GM19238 (cell line): Measurements from ENCODE around the gene CDK5RAP2.
"Not testable (repeated sequence)": the region's sequence is repeated elsewhere in the genome, so short reads cannot be mapped to it uniquely, and the experiment has no call there.

ENCODE experiments used
- DNase-seq: peaks from one replicate; pipeline ENCODE4 v3.0.0; 2011; ENCODE audit warnings: low spot score; ENCODE audit not compliant: insufficient read length

The CDK5RAP2 gene

DNA sequence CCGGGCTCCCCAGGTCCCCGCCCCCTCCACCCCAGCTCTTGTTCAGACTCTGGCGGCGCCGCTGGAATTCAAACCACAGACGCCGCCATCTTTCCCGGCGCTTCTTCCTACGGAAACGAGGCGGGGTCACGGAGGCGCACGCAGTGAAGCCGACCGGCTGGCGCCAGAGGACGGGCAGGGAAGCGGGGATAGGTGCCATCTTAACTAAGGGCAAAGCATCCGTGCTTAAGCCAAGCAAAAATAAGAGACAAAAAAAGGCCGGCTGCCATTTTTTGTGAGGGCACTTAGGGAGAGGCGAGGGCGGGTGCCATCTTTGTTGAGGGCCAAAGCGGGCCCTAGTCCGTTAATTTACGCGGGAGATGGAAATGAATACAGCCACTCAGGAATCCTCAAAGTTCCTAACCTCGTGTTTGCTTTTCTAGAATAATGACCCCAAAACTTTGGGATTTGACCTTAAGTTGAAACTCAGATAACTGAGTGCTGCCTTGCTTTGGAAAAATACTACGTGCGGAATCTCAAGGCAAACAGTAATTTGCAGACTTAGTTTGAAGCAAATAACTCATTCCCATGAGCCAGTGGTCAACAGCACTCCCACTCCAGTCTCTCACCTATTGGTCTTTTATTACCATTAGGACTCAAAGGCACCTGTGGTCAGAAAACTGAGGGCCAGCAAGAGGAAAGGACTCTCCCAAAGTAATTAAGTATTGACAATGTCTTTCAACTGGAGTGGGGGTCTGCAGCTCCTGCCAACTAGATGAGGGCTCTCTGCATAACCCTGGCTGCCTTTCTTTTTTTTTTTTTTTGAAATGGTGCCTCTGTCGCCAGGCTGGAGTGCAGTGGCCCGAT, at the start of gene CDK5RAP2:
Gene CDK5RAP2, minus strand, starts transcription at position 117 of the 846 bp plus-strand sequence. CDS start 189 bp downstream, outside the sequence.
- DNase-seq: peak; percentile 82

DNA sequence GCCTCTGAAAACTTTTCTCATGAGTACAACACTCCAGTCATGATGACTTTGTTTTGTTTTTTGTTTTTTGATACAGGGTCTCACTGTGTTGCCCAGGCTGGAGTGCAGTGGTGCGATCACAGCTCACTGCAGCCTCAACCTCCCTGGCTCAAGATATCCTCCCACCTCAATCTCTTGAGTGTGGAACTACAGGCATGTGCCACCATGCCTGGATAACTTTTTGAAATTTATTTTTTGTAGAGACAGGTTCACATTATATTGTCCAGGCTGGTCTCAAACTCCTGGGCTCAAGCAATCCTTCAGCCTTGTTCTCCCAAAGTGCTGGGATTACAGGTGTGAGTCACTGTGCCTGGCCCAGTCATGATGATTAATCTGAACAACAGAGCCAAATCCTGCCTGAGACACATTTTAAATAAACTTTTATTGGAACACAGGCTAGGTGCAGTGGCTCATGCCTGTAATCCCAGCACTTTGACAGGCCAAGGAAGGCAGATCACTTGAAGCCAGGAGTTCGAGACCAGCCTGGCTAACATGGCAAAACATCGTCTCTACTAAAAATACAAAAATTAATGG, 49.0 kb upstream of the CDK5RAP2 start:
- DNase-seq: not testable (repeated sequence)

DNA sequence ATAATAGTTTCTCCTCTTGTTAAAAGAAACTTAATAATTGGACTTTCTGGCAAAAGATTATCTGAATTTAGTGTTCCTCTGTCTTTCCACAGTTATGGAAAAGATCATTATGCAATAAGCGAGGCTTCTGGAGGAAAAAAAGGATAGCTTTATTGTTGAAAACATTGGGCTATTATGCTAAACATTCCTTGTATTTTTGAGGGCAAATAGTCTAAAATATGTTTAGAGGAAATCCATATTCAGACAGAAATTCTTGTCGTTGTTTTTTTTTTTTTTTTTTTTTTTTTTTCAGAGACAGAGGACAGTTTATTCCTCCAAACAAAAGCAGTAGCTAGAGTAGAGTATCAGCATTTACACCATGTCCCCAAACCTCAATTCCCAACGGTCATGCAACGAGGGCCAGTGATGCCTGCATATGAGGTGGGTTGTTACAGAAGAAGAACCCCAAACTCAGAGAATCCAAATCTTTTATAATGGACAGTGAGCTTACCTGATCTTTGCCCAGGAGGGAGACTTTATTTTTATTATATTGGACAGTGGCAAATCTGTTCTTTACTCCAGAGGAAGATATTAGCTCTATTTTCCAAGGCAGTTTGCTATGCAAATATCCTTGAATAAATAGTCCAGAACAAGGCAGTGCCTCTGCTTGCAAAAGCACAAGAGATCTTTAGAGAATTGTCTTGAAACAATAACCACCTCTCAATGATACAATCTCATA, 48.4 kb upstream of the CDK5RAP2 start:
- no peak for DNase-seq

DNA sequence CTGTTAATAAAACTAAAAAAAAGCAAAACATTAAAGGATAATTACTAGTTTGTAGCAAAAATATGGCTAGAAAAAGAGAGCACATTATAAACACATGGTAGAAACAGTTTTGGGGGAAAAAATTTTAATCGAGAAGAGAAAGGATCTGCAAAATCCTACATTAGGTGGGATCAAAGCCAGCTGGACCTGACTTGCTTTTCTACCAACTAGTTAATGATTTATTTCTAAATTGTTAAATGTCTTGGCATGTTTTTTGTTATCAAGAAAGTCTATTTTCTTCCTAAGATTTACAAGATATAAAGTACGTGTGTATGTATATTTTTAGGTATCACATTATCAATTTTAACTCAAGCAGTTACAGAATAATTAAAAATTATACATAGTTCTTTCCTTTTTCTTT, 47.1 kb upstream of the CDK5RAP2 start:
- DNase-seq: no peak

DNA sequence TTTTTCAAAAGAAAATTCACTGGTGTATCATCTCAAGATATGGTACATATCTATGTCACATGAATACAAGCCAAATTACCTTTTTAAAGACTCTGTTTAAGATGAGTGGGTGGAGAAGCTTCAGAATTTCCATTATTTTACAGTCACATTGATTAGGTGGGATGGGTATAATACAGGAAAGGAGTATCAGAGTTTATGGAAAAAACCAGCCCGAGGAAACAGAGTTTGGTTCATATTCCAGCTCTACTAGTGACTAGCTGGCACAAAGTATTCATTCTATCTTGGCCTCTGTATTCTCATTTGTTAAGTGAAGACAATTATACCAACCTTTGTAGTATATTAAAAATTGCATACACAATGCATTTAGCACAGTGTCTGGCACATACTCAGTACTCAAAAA, 46.5 kb upstream of the CDK5RAP2 start:
- no peak for DNase-seq

DNA sequence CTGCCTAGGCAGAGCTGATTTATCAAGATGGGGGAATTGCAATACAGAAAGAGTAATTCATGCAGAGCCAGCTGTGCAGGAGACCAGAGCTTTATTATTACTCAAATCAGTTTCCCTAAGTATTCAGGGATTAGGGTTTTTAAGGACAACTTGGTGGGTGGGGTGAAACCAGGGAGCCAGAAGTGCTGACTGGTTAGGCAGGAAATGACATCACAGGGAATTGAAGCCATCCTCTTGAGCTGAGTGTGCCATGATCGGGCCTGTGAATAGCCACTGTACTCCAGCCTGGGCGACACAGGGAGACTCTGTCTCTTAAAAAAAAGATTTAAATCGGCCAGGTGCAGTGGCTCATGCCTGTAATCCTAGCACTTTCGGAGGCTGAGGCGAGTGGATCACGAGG, 45.3 kb upstream of the CDK5RAP2 start:
- no peak for DNase-seq

DNA sequence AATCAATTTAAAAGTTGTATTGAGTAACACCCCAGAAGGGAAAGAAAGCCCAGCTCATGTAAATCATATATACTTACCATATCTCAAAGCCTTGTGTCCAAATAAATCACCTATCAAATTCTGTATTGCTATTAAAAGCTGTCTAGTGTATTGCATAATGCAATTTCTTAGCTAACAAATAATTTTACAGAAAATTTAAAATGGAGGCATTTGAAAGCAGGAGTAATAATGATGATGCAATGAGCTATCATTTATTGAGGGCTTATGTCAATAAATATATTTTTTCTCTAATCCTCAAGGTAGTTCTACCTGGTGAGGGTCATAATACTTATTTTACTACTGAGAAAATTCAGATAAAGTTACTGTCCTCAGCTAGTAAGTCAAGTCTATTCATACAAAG, 42.8 kb upstream of the CDK5RAP2 start:
- no peak for DNase-seq

DNA sequence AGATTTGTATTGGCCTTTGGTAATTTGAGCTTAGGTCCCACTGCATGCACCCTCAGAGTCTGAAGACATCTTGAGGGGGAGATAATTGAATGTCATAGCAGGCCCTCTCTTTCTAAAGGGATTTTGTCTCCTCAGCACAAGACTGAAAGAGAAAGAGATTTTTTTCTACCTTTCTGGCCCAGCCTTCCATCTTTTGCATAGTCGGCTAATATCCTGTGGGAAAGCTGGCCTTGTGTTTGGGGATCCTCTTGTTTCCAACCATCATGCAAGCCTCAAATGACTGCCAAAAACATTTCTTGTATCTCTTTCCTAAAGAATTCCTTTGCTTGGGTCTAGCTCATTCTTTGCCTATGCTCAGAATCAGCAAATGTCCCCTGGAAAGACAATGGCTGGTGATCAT, 42.0 kb upstream of the CDK5RAP2 start:
- no peak for DNase-seq

DNA sequence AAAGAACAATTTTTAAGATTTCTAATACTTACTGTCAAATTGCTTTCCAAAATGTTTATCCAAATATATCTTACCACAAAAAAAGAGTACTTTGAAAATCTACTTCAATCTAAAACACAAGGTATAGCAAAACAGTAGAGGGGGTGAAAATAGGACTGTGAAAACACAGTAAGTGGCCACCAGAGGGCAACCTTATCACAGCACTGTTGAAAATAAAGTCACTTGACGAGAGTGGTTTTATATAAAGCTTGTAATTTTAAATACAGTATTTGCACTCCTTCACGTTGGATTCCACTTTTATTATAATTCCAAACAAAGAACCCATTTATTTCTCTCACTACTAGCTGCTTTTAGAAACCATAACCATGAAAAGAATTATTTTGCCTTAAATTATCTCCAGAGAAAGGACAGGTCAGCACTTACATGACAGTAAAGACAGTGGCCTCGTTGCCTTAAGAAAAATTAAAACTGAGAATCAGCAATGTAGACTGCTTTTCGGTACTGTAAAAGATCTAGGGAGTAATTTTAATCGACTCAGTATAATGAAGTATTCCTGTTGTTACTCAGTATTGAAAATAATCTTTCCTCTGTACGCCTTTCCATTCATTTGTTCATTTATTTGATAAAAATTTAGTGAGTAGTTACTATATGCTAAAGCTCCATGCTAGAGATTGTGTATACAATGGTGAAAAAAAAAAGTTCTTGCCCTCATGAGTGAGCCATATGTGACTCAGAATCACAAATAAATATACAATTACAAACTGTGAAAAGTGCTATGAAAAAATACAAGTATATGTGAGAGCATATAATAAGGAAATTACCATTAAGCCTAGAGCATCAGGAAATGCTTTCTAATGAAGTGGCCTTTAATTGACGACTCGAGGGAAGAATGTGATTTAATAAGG, 40.0 kb upstream of the CDK5RAP2 start:
- DNase-seq: peak; percentile 27

DNA sequence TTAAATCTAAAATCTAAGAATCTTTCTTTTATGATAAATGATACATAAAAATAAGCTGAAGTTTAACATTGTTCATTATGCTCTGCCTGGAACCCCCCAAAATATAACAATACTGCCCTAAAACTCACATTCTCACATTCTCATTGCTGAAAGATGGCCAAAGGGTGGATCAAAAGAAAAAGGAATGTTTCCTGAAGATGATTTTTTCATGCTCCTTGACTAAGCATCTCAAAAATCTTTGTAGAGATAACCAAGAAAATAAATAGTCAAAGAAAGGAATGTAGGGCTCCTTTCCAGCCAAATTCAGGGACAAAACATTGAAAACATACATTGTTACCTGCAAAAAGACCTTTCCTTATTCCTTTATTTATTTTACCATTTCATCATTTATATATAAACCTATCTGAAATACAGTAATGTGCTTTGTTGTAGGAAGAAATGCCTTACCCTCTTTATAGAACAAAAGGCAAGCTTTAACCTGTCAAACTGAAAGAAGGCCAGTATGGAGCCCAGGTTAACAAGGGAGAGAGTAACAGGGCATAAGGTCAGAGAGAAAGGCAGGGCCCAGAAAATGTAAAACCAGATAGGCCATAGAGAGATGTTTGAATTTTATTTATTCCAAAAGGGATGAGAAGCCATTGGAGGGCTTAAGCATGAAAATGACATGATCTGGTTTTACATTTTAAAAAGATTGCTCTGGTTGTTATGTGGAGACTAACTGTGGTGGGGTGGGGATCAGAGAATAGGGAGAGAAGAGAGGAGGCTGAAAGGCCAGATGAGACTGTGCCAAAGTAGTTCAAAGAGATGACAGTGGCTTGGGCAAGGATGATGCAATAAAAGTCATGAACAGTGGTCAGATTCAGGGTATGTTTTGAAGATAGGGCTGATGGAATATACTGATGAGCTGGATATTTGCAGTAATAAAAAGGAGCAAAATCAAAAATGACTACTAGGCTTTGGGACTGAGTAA, 37.3 kb upstream of the CDK5RAP2 start:
- no peak for DNase-seq

DNA sequence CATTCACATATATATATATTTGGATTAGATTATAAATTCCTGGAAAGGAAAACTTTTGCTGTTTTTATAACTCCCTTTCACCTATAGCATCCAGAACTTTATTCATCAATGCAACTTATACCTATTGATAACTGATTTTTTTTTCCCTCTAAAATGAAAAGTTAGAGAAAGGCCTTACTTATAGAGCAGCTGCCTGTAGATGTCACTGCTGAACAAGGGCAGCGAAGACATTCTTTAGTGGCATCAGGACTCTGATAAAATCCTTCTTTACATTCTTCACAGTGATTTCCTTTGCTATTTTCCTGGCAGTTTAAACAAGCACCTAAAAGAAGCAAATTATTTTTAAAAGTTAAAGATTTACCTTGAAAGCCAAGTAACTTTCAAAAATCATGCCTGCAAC, 32.3 kb upstream of the CDK5RAP2 start:
- no peak for DNase-seq

DNA sequence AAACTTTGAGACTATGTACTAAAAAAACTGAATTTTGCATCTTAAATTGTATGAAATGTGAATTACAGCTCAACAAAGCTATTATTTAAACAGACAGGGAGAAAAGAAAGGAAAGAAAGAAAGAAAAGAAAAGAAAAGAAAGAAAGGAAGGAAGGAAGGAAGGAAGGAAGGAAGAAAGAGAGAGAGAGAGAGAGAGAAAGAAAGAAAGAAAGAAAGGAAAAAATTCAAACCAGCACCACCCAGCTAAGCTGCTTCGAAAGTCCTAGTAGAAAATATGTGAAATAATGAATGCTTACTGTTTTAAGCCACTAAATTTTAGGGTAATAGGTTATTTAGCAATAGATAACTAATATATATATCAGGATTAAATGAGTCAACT, 31.7 kb upstream of the CDK5RAP2 start:
- no peak for DNase-seq

DNA sequence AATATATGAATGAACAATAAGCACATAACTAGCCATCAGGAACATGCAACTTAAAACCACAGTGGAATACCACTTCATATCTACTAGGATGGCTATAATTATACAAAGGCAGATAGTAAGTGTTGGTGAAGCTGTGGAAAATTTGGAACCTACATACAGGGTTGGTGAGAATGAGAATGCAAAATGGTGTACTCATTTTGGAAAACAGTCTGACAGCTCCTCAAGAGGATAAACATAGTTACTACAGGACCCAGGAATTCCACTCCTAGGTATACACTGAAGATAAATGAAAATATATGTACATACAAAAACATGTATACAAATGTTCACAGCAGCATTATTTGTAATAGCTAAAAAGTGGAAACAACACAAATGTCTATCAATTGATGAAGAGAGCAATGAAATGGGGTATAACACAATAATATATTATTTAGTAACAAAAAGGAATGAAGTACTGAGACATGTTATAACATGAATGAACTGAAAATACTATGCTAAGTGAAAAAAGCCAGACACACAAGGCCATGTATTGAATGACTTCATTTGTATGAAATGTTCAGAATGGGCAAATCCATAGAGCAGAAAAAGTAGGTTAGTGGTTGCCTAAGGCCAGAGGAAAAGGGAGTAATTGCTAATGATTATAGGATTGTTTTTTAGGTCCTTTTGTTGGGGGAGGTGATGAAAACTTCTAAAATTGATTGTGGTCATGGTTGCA, 31.2 kb upstream of the CDK5RAP2 start:
- no peak for DNase-seq

DNA sequence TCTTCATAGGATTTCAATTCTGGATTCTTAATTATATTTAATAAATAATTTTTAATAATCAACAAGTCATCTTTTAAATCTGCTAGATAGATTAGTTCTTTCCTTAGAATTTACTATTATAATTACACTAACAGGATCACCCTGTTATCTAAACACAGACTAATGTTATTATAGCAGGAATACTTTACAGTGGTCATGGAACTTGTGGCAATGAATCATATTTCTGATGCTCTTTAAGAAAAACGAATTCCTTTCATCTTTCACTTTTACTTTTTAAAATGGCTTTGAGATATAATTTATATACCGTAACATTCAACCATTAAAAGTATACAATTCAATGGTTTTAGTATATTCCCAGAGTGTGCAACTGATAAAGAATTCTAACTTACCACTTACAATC, 29.7 kb upstream of the CDK5RAP2 start:
- DNase-seq: no peak

DNA sequence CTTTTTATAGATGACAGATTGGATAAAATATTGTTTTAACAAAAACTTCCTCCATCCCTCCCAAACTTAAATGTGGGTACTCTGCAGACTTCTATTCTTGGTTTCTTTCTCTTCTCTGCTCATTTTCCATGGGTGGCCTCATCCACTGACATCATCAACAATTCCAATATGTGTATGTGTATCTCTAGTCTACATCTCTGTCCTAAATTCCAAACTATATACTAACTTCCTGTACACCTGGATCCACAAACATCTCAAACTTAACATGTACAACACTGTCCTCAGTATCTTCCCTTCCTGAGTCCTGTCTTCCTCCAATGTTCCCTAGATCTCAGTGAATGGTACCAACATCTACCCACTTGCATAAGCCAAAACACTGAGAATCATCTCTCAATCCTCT, 28.5 kb upstream of the CDK5RAP2 start:
- DNase-seq: no peak

DNA sequence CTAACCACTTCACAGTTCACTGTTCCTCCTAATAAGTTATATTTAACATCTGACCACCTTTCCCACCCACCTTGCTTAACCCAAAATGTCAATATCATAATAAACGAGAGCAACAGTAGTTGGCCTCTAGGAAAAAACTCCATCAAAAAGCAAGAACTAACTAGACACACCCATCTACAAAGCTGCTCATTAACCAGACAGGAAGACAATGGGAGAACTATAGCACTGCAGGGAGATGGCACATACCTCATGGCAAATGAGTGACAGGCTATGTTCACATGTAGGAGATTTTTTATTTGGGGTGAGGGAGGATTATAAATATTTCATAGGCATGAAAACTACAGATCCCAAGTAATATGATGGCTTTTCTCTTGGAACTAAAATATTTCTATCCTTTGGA, 23.6 kb upstream of the CDK5RAP2 start:
- DNase-seq: no peak

DNA sequence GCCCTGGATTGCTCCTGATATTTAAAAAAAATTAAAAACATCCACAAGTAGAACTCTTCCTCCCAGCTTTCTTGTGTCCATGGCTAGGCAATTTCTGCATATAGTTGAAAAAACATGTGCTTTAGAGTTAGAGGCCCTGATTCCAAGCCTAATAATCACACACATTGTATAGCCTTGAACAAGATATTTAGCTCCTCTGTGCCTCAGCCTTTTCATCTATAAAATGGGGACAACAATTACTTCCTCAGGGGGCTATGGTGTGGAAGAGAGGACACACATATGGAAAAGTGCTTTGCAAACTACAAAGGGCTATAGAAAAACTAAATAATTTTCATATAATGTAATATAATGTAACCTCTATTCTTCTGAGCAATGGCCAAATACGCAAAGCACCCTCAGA, 23.0 kb upstream of the CDK5RAP2 start:
- DNase-seq: no peak

DNA sequence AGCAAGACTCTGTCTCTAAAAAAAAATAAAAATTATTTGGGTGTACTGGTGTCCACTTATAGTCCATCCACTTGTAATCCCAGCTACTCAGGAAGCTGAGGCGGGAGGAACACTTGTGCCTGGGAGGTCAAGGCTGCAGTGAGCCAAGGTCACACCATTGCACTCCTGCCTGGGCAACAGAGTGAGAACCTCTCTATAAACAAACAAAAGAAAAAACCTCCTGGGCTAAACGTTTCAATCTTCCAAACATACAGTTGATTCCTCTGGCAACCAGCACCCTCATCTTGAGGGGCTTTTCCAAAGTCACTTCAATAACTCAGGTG, 13.9 kb upstream of the CDK5RAP2 start:
- DNase-seq: no peak

DNA sequence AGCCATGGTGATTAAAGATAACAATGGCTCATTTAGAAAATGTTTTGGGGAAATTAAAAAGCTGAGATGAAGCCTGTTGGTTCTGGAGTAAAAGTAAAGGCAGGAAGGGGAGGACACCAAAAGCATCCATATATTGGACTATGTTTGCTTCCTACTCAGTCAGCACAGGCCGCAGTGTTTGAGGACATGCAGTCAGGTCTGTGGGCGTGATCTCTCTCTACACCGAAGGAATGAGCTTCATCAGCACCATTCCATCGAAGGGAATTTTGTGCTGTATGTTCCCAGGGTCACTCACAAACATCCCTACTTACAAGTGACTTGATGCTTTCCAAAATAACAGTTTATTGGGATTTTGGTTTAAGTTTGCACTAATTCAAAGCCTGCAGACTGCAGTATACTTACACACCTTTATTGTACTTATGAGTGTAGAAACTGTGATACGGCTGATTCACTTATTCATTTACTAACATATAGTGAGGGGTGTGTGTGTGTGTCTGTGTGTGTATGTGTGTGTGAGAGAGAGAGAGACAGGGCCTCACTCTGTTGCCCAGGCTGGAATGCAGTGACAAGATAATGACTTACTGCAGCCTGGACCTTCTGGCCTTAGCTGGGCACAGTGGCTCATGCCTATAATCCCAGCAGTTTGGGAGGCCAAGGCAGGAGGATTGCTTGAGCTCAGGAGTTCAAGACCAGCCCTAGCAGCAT, 13.4 kb upstream of the CDK5RAP2 start:
- DNase-seq: no peak
